Smooth muscle cell (in vitro differentiated cells): Measurements from ENCODE around the gene LMX1A. TPM values are rescaled to one million over a fixed set of nuclear protein-coding genes. Genes with fewer than 3 reads are reported as not detected.

Source experiments
- DNase-seq: peaks from one replicate; lab custom pipeline; 2025; ENCODE audit not compliant: unreplicated experiment; lab: John Stamatoyannopoulos, UW
- H2AFZ ChIP-seq: fragments of 200-600 bp; sonication (generic); 2 replicates; pipeline ENCODE4 v1.6.0; 2016; ENCODE audit warnings: antibody characterized with exemption, low read depth, mild to moderate bottlenecking
- H3F3A ChIP-seq: fragments of 200-600 bp; sonication (generic); 2 replicates; pipeline ENCODE4 v1.6.0; 2017; ENCODE audit warnings: antibody characterized with exemption, low read depth
- H3K27ac ChIP-seq: fragments of 200-600 bp; sonication (generic); 2 replicates; pipeline ENCODE4 v1.5.1; 2016; ENCODE audit warnings: low read depth, mild to moderate bottlenecking
- H3K27me3 ChIP-seq: fragments of 200-600 bp; sonication (generic); 2 replicates; pipeline ENCODE4 v1.6.1; 2016; ENCODE audit warnings: low read depth, mild to moderate bottlenecking
- H3K36me3 ChIP-seq: fragments of 200-600 bp; sonication (generic); 2 replicates; pipeline ENCODE4 v1.5.1; 2016; ENCODE audit warnings: low read depth
- H3K4me1 ChIP-seq: fragments of 200-600 bp; sonication (generic); 2 replicates; pipeline ENCODE4 v1.5.1; 2016; ENCODE audit warnings: low read depth
- H3K4me2 ChIP-seq: fragments of 200-600 bp; sonication (generic); 2 replicates; pipeline ENCODE4 v1.6.0; 2016; ENCODE audit warnings: mild to moderate bottlenecking
- H3K4me3 ChIP-seq: fragments of 200-600 bp; sonication (generic); 2 replicates; pipeline ENCODE4 v1.5.1; 2016; ENCODE audit warnings: mild to moderate bottlenecking
- H3K79me2 ChIP-seq: fragments of 200-600 bp; sonication (generic); 2 replicates; pipeline ENCODE4 v1.6.0; 2016; ENCODE audit warnings: low read depth, mild to moderate bottlenecking
- H3K9ac ChIP-seq: fragments of 200-600 bp; sonication (generic); 2 replicates; pipeline ENCODE4 v1.6.0; 2016; ENCODE audit warnings: low read depth
- H3K9me3 ChIP-seq: fragments of 200-600 bp; sonication (generic); replicated peaks from 2 replicates; pipeline ENCODE4 v1.5.1; 2016; ENCODE audit warnings: low read depth
- H4K20me1 ChIP-seq: fragments of 200-600 bp; sonication (generic); 2 replicates; pipeline ENCODE4 v1.6.0; 2016; ENCODE audit warnings: low read depth
- CTCF ChIP-seq: fragments of 200-600 bp; sonication (generic); IDR thresholded peaks from 2 replicates; pipeline ENCODE4 v1.5.1; 2017; ENCODE audit warnings: borderline replicate concordance, mild to moderate bottlenecking, antibody characterized with exemption; ENCODE audit not compliant: insufficient read depth, poor library complexity, severe bottlenecking
- WGBS: methylation state at CpG from one replicate; pipeline ENCODE4 v1.1.7; 2016; ENCODE audit warnings: low lambda C conversion rate; 5-methylcytosine and 5-hydroxymethylcytosine counted together
- polyA plus RNA-seq: library from polyadenylated mRNA; unstranded; fragments of >200 nt; fragmentation: Nextera tagmentation; extraction: Ambion mirVana; gene quantifications from 2 replicates; pipeline ENCODE4 v1.2.1, GENCODE V29; 2016
- total RNA-seq: library from RNA; depleted of rRNA; stranded (reverse); fragments of >200 nt; gene quantifications from 2 replicates; pipeline ENCODE4 v1.2.3, GENCODE V29; 2014

Gene LMX1A
- total and polyA plus RNA-seq, 2 experiments from 2014 or later: not detected

GRCh38 chr1:165228676-165229075 lies 127.8 kb downstream of the LMX1A start:
- DNase-seq: no peak
- no peaks in the 10 kb centered on the region for H3F3A ChIP-seq
- no peak overlapping the region for H2AFZ ChIP-seq
- peaks cover 46% of the 10 kb centered on the region for H3K27me3 ChIP-seq
- no peaks in the 10 kb centered on the region for H3K4me1 ChIP-seq
- 22% methylated on average over 2 of the region's 2 CpGs for WGBS
- no peak overlapping the region for H3K4me3 ChIP-seq
- no peaks in the 10 kb centered on the region for H3K79me2 ChIP-seq
- no peaks in the 10 kb centered on the region for H3K36me3 ChIP-seq
- no peak overlapping the region for H3K27ac ChIP-seq
- no peak overlapping the region for H3K4me2 ChIP-seq
- no peak for TF ChIP-seq CTCF
- no peaks in the 10 kb centered on the region for H3K9me3 ChIP-seq
- H3K9ac ChIP-seq: no peak overlapping the region
- H4K20me1 ChIP-seq: no peaks in the 10 kb centered on the region

DNA sequence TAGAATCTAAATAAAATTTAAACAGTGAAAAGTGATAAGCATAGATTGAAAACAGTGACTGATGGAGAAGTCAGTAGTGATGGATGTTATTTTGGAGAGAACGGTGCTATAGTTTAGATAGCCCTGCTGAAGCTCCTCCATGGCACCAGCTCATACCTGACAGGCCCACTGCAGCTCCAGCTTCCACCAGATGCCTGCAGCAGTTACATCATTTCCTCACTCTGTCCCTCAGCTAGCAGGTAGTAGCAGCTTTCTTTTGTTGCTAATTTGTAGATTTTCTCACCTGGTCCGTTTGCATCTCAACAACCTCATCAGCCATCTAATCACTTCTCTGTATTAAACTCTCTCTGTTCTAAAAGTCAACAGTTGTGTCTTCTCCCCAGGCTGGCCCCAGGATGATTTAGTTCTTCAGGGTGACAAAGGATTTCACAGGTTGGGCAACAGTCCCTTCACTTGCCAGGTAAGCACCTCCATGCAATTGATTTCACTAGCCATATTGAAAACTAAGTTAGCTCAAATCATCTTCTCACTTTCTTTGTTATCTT lies 128.3 kb downstream of the LMX1A start:
- Histone ChIP-seq H2AFZ (no peak overlapping the region), H3K27me3 (peaks cover 43% of the 10 kb centered on the region), H3K4me1 (no peaks in the 10 kb centered on the region), H3K27ac (no peak overlapping the region), H3K9me3 (no peaks in the 10 kb centered on the region), H3K36me3 (no peaks in the 10 kb centered on the region), H3K4me2 (no peak overlapping the region), H3K4me3 (no peak overlapping the region), H3K79me2 (no peaks in the 10 kb centered on the region), H4K20me1 (no peaks in the 10 kb centered on the region), H3F3A (no peaks in the 10 kb centered on the region), H3K9ac (no peak overlapping the region)
- no peak for TF ChIP-seq CTCF
- 49% methylated on average over 2 of the region's 2 CpGs for WGBS
- DNase-seq: no peak

- Histone ChIP-seq H3K36me3 (no peaks in the 10 kb centered on the region), H3K4me2 (no peak overlapping the region), H3K79me2 (no peaks in the 10 kb centered on the region), H3F3A (no peaks in the 10 kb centered on the region), H3K4me3 (no peak overlapping the region), H3K9me3 (no peaks in the 10 kb centered on the region), H3K27ac (no peak overlapping the region), H4K20me1 (no peaks in the 10 kb centered on the region), H3K4me1 (no peaks in the 10 kb centered on the region), H2AFZ (no peak overlapping the region), H3K27me3 (peaks cover 26% of the 10 kb centered on the region), H3K9ac (no peak overlapping the region)
- no peak for DNase-seq
- TF ChIP-seq CTCF: no peak
- 78% methylated on average over 2 of the region's 2 CpGs for WGBS
Observed at GRCh38 chr1:165226326-165226725, 130.2 kb downstream of the LMX1A start.

- Histone ChIP-seq H3F3A (no peaks in the 10 kb centered on the region), H3K27ac (no peak overlapping the region), H2AFZ (no peak overlapping the region), H3K9me3 (no peaks in the 10 kb centered on the region), H3K9ac (no peak overlapping the region), H3K27me3 (peaks cover 23% of the 10 kb centered on the region), H3K4me2 (no peak overlapping the region), H3K36me3 (no peaks in the 10 kb centered on the region), H3K4me1 (no peaks in the 10 kb centered on the region), H3K4me3 (no peak overlapping the region), H4K20me1 (no peaks in the 10 kb centered on the region), H3K79me2 (no peaks in the 10 kb centered on the region)
- no peak for DNase-seq
- TF ChIP-seq CTCF: no peak
- 80% methylated on average over 1 of the region's 1 CpG for WGBS
Observed at GRCh38 chr1:165225650-165226049, 130.9 kb downstream of the LMX1A start.
